UCSD-AML1 (cell line): ENCODE results near the gene ZNF688.
"Not testable (repeated sequence)": the region's sequence is repeated elsewhere in the genome, so short reads cannot be mapped to it uniquely, and the experiment has no call there.

Source experiments
- DNase-seq: peaks from one replicate; lab custom pipeline; 2025; ENCODE audit not compliant: unreplicated experiment; lab: John Stamatoyannopoulos, UW

The ZNF688 gene

GRCh38 chr16:30535106-30535776 lies 36.3 kb downstream of the ZNF688 start:
- no peak for DNase-seq

GRCh38 chr16:30534368-30535105 lies 37.0 kb downstream of the ZNF688 start, which contains the start of gene ZNF747:
Gene ZNF747 (minus strand): TSS chr16:30534858. CDS start chr16:30534679, 179 bp downstream.
- DNase-seq = peak; percentile 94

DNA sequence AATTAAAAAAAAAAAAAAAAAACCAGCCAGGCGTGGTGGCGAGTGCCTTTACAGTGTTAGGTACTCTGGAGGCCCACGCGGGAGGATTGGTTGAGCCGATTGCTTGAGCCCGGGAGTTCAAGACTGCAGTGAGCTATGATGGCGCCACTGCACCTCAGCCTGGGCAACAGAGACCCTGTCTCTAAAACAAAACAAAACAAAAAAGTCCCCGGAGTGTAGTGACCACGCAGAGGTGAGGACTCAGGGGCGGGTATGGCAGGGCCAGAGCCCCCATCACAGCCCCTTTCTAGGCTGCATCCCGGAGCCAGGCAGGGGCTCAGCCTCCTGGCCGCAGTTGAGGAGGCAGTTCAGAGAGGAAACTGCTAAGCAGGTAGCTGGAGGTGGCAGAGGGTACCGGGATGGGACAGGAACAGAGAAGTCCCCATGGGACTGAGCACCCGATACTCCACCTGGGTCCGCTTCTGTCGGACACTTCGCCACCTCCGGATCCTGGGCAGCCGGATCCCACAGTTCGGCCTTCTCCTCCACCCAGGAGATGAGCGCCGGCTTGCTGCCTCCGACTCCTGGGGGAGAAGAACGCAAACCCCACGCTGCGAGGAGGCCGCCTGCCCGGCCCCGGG lies 37.7 kb downstream of the ZNF688 start:
- DNase-seq = no peak

- DNase-seq = no peak
Observed at GRCh38 chr16:30533146-30533522, 38.4 kb downstream of the ZNF688 start.

- no peak for DNase-seq
Observed at GRCh38 chr16:30532285-30533145, 39.0 kb downstream of the ZNF688 start.

GRCh38 chr16:30530163-30531037 lies 41.1 kb downstream of the ZNF688 start:
- no peak for DNase-seq

DNA sequence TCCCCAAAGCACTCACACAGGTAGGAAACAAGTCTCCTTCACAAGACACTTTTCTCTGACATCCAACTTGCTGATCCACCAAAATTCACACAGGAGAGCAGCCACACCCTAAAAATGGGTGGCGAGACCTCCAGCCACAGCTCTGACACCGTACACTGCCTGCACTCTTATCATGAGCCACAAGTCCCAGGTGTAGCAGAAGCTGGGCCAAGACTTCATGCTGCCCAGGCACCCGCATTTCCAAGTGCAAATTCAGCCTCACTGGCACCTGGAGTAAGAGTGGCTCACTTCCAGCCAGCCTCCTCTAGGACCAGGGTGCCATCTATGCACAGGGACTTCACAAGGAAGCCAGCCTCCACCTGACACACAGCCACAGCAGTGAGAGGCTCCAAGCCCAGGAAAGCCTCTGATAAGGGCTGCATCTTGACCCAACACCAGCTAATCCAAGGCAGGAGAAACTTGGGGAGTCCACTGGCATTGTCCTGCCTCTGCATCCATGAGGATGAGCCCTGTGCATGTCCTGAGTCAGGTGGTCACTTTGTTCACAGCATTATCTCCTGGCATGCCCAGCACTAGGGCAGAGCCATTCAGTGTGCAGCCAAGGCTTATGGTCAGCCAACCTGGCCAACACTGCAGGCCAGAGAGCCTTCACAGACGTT lies 42.6 kb downstream of the ZNF688 start:
- no peak for DNase-seq

- DNase-seq = peak; percentile 59
Observed at GRCh38 chr16:30527635-30528178, 43.8 kb downstream of the ZNF688 start.

GRCh38 chr16:30526823-30527634 lies 44.5 kb downstream of the ZNF688 start:
- peak; percentile 99 for DNase-seq

- peak; percentile 85 for DNase-seq
Observed at GRCh38 chr16:30526137-30526822, 45.2 kb downstream of the ZNF688 start, which contains the start of gene ZNF768. Gene ZNF768 (minus strand): TSS chr16:30526566. CDS start chr16:30526413, 153 bp downstream.

- DNase-seq = no peak
Observed at GRCh38 chr16:30525844-30526136, 45.7 kb downstream of the ZNF688 start.

GRCh38 chr16:30524575-30525568 lies 46.6 kb downstream of the ZNF688 start:
- DNase-seq = no peak

DNA sequence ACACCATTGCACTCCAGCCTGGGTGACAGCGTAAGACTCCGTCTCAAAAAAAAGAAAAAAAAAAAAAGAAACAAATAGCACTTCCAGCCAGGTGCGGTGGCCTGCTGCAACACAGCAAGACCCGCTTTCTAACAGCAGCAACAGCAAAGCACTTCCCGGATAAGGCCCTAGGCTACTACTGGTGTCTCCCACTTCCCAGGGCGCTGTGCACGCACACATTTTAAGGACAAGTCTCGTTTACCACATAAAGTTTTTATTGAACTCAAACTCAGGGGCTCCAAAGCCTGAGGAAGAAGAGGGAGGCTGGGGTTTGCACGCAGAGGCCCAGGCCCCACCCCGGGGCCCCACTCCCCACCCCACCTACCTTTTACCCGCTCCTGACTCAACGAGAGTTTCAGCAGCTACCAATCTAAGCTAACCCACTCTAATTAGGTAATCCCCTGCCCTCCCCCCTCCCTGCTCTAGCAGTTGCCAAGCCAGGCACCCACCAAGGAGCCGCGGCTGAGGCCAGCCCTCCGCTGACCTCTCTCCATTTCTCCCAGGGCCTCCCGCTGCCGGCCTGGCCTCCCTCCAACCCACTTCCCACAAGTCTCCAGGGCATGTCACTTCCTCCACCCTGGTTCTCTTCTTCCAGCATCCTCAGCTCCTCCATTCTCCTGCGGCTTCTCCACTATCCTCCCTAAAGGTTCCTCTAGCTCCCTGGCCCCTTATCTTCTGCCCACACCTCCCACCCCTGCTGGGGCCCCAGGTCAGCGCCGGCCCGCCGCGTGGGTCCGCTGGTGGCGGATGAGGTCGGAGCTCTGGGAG lies 47.5 kb downstream of the ZNF688 start:
- DNase-seq = no peak

DNA sequence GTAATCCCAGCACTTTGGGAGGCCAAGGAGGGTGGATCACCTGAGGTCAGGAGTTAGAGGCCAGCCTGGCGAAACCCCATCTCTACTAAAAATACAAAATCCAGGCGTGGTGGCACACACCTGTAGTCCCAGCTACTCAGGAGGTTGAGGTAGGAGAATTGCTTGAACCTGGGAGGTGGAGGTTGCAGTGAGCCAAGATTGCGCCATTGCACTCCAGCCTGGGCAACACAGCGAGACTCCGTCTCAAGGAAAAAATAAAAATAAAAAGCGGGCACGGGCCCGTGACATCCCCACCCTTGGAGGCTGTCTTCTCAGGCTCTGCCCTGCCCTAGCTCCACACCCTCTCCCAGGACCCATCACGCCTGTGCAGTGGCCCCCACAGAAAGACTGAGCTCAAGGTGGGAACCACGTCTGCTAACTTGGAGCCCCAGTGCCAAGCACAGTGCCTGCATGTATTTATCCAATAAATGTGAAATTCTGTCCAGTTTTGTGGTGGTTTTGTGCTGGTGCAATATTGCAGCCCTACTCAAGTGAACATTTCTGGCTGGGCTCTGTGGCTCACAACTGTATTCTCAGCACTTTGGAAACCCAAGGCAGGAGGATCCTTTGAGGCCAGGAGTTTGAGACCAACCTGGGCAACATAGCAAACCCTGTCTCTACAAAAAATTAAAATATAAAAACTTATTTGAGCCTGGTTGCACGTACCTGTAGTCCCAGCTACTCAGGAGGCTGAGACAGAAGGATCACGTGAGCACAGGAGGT lies 48.6 kb downstream of the ZNF688 start:
- not testable (repeated sequence) for DNase-seq
